HepG2 (cell line): ENCODE results near the gene TAF8. TPM values are rescaled to one million over a fixed set of nuclear protein-coding genes. Genes with fewer than 3 reads are reported as not detected.
A peak's percentile ranks its signal among the peaks of the same experiment; 100 is the strongest.

Experiments
- ASH2L ChIP-seq: fragments of 300-600, 200-600 bp; sonication (generic); IDR thresholded peaks from 2 replicates; pipeline ENCODE4 v1.7.0; 2017; ENCODE audit warnings: low read depth, mild to moderate bottlenecking, moderate library complexity, mixed read lengths, low read length; ENCODE audit not compliant: insufficient read length
- HINFP ChIP-seq: sonication (generic); formaldehyde crosslinking; IDR thresholded peaks from 2 replicates; pipeline ENCODE4 v1.4.0; 2020; ENCODE audit warnings: low read depth, mild to moderate bottlenecking, missing genetic modification reagents
- HOXA7 ChIP-seq: sonication (generic); formaldehyde crosslinking; IDR thresholded peaks from 2 replicates; pipeline ENCODE4 v1.8.1; 2022; ENCODE audit warnings: mild to moderate bottlenecking, missing genetic modification reagents, moderate library complexity
- KAT2B ChIP-seq: fragments of 150-350 bp; IDR thresholded peaks from 2 replicates; pipeline ENCODE4 v1.6.1; 2014; ENCODE audit warnings: low read depth, low read length, borderline replicate concordance
- MAZ ChIP-seq, 2 experiments: sonication (generic) in 1 of 2; formaldehyde crosslinking in 1 of 2; IDR thresholded peaks; 2 replicates each; pipeline versions ENCODE4 v1.5.0 to v1.6.1; 2012 to 2020; ENCODE audit warnings: low read depth in 2 of 2, mild to moderate bottlenecking in 2 of 2, borderline replicate concordance in 1 of 2, improper control_type of control experiment in 1 of 2, low read length in 1 of 2, missing genetic modification reagents in 1 of 2, moderate library complexity in 1 of 2
- NCOA1 ChIP-seq: sonication (generic); formaldehyde crosslinking; IDR thresholded peaks from 2 replicates; pipeline ENCODE4 v1.9.0; 2021; ENCODE audit warnings: missing genetic modification reagents
- RFX3 ChIP-seq: IDR thresholded peaks from 2 replicates; pipeline ENCODE4 v1.6.1; 2016; ENCODE audit warnings: missing biosample characterization, missing genetic modification reagents
- SRSF9 ChIP-seq: fragments of 200-400 bp; formaldehyde crosslinking; IDR thresholded peaks from 2 replicates; pipeline ENCODE4 v1.6.1; 2018; ENCODE audit warnings: borderline replicate concordance, mild to moderate bottlenecking, low read depth, low read length; ENCODE audit not compliant: insufficient read depth, poor library complexity, severe bottlenecking
- ZNF232 ChIP-seq: sonication (generic); formaldehyde crosslinking; IDR thresholded peaks from 2 replicates; pipeline ENCODE4 v1.4.0; 2020; ENCODE audit warnings: missing genetic modification reagents, borderline replicate concordance
- ZNF276 ChIP-seq: sonication (generic); formaldehyde crosslinking; IDR thresholded peaks from 2 replicates; pipeline ENCODE4 v1.4.0; 2020; ENCODE audit warnings: mild to moderate bottlenecking, low read depth, missing genetic modification reagents
- ZNF552 ChIP-seq: sonication (generic); formaldehyde crosslinking; IDR thresholded peaks from 2 replicates; pipeline ENCODE4 v1.9.0; 2022; ENCODE audit warnings: missing genetic modification reagents, mild to moderate bottlenecking, borderline replicate concordance
- ZNF556 ChIP-seq: sonication (generic); formaldehyde crosslinking; IDR thresholded peaks from 2 replicates; pipeline ENCODE4 v1.4.0; 2020; ENCODE audit warnings: mild to moderate bottlenecking, missing genetic modification reagents, borderline replicate concordance
- ZNF644 ChIP-seq: IDR thresholded peaks from 2 replicates; pipeline ENCODE4 v1.6.1; 2016; ENCODE audit warnings: low read depth
- polyA plus RNA-seq, 8 experiments: library from polyadenylated mRNA; depleted of rRNA in 3 of 8; stranded (reverse) in 7 of 8; unstranded in 1 of 8; fragments of >200 nt; fragmentation: Illumina TruSeq in 4 of 8; extraction: Trizol in 4 of 8; gene quantifications; 2 replicates each; pipeline versions ENCODE4 v1.2.1 to v1.2.3, GENCODE V29; 2011 to 2016; ENCODE audit warnings: low read depth in 4 of 8, missing spikeins in 1 of 8, mixed read lengths in 1 of 8; ENCODE audit not compliant: insufficient read depth in 1 of 8
- total RNA-seq, 5 experiments: library from RNA; depleted of rRNA; stranded (reverse); fragments of >200 nt; fragmentation: Illumina TruSeq; extraction: Trizol; gene quantifications; 2 replicates each; pipeline ENCODE4 v1.2.3, GENCODE V29; 2016; ENCODE audit warnings: low read depth in 1 of 5
- TF ChIP-seq, protein P1 (sequence below): sonication (generic); formaldehyde crosslinking; IDR thresholded peaks from 2 replicates; pipeline ENCODE4 v1.5.0; 2020; ENCODE audit warnings: mild to moderate bottlenecking, missing genetic modification reagents, moderate library complexity
- TF ChIP-seq, protein P2 (sequence below), 2 experiments: IDR thresholded peaks; 2 replicates each; pipeline ENCODE4 v1.6.1; 2011 to 2012; ENCODE audit warnings: low read length in 2 of 2, borderline replicate concordance in 1 of 2, low read depth in 1 of 2, mild to moderate bottlenecking in 1 of 2, moderate library complexity in 1 of 2
- TF ChIP-seq, protein P3 (sequence below): sonication (generic); formaldehyde crosslinking; IDR thresholded peaks from 2 replicates; pipeline ENCODE4 v1.4.0; 2020; ENCODE audit warnings: missing genetic modification reagents

The TAF8 gene
- total and polyA plus RNA-seq, 2 of the 13 experiments (the other 11 are each of a cell fraction or from before 2014, with no cell fraction given), result 25.2 to 25.8 TPM

GRCh38 chr6:42043787-42044475 is 6.4 kb upstream of the TAF8 start (continued):
- TF ChIP-seq ZNF276 (no peak), KAT2B (no peak), RFX3 (no peak), HINFP (CRISPR knock-in tag) (no peak), MAZ (IDR thresholded peaks at IDR 0.05; ENCODE audit: borderline replicate concordance, low read depth, low read length) (no peak; the same call in 1 of the 2 replicates), MAZ (CRISPR knock-in tag; IDR thresholded peaks at IDR 0.05; ENCODE audit: low read depth) (peak; percentile 74), NCOA1 (CRISPR knock-in tag) (no peak), ASH2L (peak; percentile 16), ZNF232 (CRISPR knock-in tag) (no peak), ZNF644 (CRISPR knock-in tag) (0 out of 2 replicates have a peak, but pooled peaks have one; percentile 43), SRSF9 (no peak), ZNF556 (CRISPR knock-in tag) (no peak; the same call in 1 of the 2 replicates), HOXA7 (CRISPR knock-in tag) (no peak), ZNF552 (CRISPR knock-in tag) (no peak)
- TF ChIP-seq, protein P1, sequence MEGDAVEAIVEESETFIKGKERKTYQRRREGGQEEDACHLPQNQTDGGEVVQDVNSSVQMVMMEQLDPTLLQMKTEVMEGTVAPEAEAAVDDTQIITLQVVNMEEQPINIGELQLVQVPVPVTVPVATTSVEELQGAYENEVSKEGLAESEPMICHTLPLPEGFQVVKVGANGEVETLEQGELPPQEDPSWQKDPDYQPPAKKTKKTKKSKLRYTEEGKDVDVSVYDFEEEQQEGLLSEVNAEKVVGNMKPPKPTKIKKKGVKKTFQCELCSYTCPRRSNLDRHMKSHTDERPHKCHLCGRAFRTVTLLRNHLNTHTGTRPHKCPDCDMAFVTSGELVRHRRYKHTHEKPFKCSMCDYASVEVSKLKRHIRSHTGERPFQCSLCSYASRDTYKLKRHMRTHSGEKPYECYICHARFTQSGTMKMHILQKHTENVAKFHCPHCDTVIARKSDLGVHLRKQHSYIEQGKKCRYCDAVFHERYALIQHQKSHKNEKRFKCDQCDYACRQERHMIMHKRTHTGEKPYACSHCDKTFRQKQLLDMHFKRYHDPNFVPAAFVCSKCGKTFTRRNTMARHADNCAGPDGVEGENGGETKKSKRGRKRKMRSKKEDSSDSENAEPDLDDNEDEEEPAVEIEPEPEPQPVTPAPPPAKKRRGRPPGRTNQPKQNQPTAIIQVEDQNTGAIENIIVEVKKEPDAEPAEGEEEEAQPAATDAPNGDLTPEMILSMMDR, result peak; percentile 99
- TF ChIP-seq, protein P2, sequence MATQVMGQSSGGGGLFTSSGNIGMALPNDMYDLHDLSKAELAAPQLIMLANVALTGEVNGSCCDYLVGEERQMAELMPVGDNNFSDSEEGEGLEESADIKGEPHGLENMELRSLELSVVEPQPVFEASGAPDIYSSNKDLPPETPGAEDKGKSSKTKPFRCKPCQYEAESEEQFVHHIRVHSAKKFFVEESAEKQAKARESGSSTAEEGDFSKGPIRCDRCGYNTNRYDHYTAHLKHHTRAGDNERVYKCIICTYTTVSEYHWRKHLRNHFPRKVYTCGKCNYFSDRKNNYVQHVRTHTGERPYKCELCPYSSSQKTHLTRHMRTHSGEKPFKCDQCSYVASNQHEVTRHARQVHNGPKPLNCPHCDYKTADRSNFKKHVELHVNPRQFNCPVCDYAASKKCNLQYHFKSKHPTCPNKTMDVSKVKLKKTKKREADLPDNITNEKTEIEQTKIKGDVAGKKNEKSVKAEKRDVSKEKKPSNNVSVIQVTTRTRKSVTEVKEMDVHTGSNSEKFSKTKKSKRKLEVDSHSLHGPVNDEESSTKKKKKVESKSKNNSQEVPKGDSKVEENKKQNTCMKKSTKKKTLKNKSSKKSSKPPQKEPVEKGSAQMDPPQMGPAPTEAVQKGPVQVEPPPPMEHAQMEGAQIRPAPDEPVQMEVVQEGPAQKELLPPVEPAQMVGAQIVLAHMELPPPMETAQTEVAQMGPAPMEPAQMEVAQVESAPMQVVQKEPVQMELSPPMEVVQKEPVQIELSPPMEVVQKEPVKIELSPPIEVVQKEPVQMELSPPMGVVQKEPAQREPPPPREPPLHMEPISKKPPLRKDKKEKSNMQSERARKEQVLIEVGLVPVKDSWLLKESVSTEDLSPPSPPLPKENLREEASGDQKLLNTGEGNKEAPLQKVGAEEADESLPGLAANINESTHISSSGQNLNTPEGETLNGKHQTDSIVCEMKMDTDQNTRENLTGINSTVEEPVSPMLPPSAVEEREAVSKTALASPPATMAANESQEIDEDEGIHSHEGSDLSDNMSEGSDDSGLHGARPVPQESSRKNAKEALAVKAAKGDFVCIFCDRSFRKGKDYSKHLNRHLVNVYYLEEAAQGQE (IDR thresholded peaks at IDR 0.05; ENCODE audit: borderline replicate concordance in 1 of 2, low read depth in 1 of 2, low read length in 2 of 2), result no peak
- TF ChIP-seq, protein P3, sequence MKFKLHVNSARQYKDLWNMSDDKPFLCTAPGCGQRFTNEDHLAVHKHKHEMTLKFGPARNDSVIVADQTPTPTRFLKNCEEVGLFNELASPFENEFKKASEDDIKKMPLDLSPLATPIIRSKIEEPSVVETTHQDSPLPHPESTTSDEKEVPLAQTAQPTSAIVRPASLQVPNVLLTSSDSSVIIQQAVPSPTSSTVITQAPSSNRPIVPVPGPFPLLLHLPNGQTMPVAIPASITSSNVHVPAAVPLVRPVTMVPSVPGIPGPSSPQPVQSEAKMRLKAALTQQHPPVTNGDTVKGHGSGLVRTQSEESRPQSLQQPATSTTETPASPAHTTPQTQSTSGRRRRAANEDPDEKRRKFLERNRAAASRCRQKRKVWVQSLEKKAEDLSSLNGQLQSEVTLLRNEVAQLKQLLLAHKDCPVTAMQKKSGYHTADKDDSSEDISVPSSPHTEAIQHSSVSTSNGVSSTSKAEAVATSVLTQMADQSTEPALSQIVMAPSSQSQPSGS, result 0 out of 2 replicates have a peak, but pooled peaks have one; percentile 41
